Progenitor cell of endocrine pancreas (in vitro differentiated cells): ENCODE results near the gene MAML3. TPM values are rescaled to one million over a fixed set of nuclear protein-coding genes. Genes with fewer than 3 reads are reported as not detected.

ENCODE experiments used
- DNase-seq: peaks from one replicate; pipeline ENCODE4 v3.0.0; 2021; ENCODE audit warnings: low spot score; ENCODE audit not compliant: unreplicated experiment
- H3K27ac Mint-ChIP-seq: 2 replicates; pipeline ENCODE4 v1.8.0; 2021; ENCODE audit warnings: mild to moderate bottlenecking, moderate library complexity, mixed read lengths
- H3K27me3 Mint-ChIP-seq: 2 replicates; pipeline ENCODE4 v1.8.0; 2021; ENCODE audit warnings: mixed read lengths
- H3K36me3 Mint-ChIP-seq: 2 replicates; pipeline ENCODE4 v1.8.0; 2022; ENCODE audit warnings: mixed read lengths; ENCODE audit not compliant: insufficient read depth
- H3K4me1 Mint-ChIP-seq: 2 replicates; pipeline ENCODE4 v1.8.0; 2021; ENCODE audit warnings: low read depth, mixed read lengths
- H3K4me3 Mint-ChIP-seq: 2 replicates; pipeline ENCODE4 v1.8.0; 2021; ENCODE audit warnings: low read depth, mild to moderate bottlenecking, moderate library complexity, mixed read lengths
- H3K9me3 Mint-ChIP-seq: 2 replicates; pipeline ENCODE4 v1.8.0; 2021; ENCODE audit warnings: low read depth, mixed read lengths
- CTCF ChIP-seq: fragments of 200-600 bp; sonication (generic); IDR thresholded peaks from one replicate; pipeline ENCODE4 v1.5.0; 2021; ENCODE audit warnings: antibody characterized with exemption, mild to moderate bottlenecking; ENCODE audit not compliant: unreplicated experiment
- total RNA-seq: library from RNA; stranded (reverse); gene quantifications from 2 replicates; pipeline ENCODE4 v1.2.1, GENCODE V29; 2021

The MAML3 gene
- total RNA-seq, 1 donor from 2014 or later, result 48.5 TPM

- no peak for TF ChIP-seq CTCF
- H3K9me3 Mint-ChIP-seq, result no peaks in the 10 kb centered on the region
Measured at GRCh38 chr4:139968831-139969230, 185.2 kb downstream of the MAML3 start.

GRCh38 chr4:139966383-139966782, 187.6 kb downstream of the MAML3 start:
- no peak overlapping the region for H3K27ac Mint-ChIP-seq
- H3K4me1 Mint-ChIP-seq, result peaks cover 14% of the 10 kb centered on the region
- no peak overlapping the region for H3K4me3 Mint-ChIP-seq
- no peak for TF ChIP-seq CTCF
- DNase-seq, result no peak
- no peaks in the 10 kb centered on the region for H3K9me3 Mint-ChIP-seq
- no peaks in the 10 kb centered on the region for H3K36me3 Mint-ChIP-seq
- H3K27me3 Mint-ChIP-seq, result no peaks in the 10 kb centered on the region

More at GRCh38 chr4:139968831-139969230, 185.2 kb downstream of the MAML3 start:
- H3K4me1 Mint-ChIP-seq, result peaks cover 6% of the 10 kb centered on the region
- H3K4me3 Mint-ChIP-seq, result no peak overlapping the region
- H3K27me3 Mint-ChIP-seq, result no peaks in the 10 kb centered on the region
- DNase-seq, result no peak
- no peak overlapping the region for H3K27ac Mint-ChIP-seq
- no peaks in the 10 kb centered on the region for H3K36me3 Mint-ChIP-seq

- H3K27ac Mint-ChIP-seq, result no peak overlapping the region
- TF ChIP-seq CTCF, result no peak
Measured at GRCh38 chr4:139965789-139966188, 188.2 kb downstream of the MAML3 start.

GRCh38 chr4:139963708-139964107, 190.3 kb downstream of the MAML3 start:
- DNase-seq, result no peak
- TF ChIP-seq CTCF, result no peak
- H3K9me3 Mint-ChIP-seq, result no peaks in the 10 kb centered on the region
- no peak overlapping the region for H3K27ac Mint-ChIP-seq
- H3K36me3 Mint-ChIP-seq, result no peaks in the 10 kb centered on the region
- no peak overlapping the region for H3K4me3 Mint-ChIP-seq
- peaks cover 22% of the 10 kb centered on the region for H3K4me1 Mint-ChIP-seq
- H3K27me3 Mint-ChIP-seq, result no peaks in the 10 kb centered on the region

More at GRCh38 chr4:139965789-139966188, 188.2 kb downstream of the MAML3 start:
- H3K4me1 Mint-ChIP-seq, result peaks cover 18% of the 10 kb centered on the region
- no peaks in the 10 kb centered on the region for H3K9me3 Mint-ChIP-seq
- no peaks in the 10 kb centered on the region for H3K27me3 Mint-ChIP-seq
- no peak overlapping the region for H3K4me3 Mint-ChIP-seq
- DNase-seq, result no peak
- H3K36me3 Mint-ChIP-seq, result no peaks in the 10 kb centered on the region

- Mint-ChIP-seq H3K4me1 (peaks cover 22% of the 10 kb centered on the region), H3K9me3 (no peaks in the 10 kb centered on the region), H3K4me3 (no peak overlapping the region), H3K36me3 (no peaks in the 10 kb centered on the region), H3K27ac (peak overlapping the region; percentile 87), H3K27me3 (no peaks in the 10 kb centered on the region)
- DNase-seq, result no peak
- no peak for TF ChIP-seq CTCF
Measured at GRCh38 chr4:139962130-139962684, 191.8 kb downstream of the MAML3 start.
